Loucy (cell line): ENCODE data around the gene TINCR.

Experiments
- EZH2phosphoT487 ChIP-seq: fragments of 200-600 bp; IDR thresholded peaks from 2 replicates; pipeline ENCODE4 v1.6.1; 2018; ENCODE audit warnings: antibody characterized with exemption, mild to moderate bottlenecking, moderate library complexity, borderline replicate concordance
- TF ChIP-seq, protein P1 (sequence below): fragments of 200-600 bp; sonication (generic); conservative IDR thresholded peaks from 2 replicates; pipeline ENCODE4 v1.5.1; 2014; ENCODE audit warnings: mild to moderate bottlenecking, antibody characterized with exemption, low read length

GRCh38 chr19:5605362-5605761, 37.6 kb upstream of the TINCR start:
- TF ChIP-seq, protein P1, sequence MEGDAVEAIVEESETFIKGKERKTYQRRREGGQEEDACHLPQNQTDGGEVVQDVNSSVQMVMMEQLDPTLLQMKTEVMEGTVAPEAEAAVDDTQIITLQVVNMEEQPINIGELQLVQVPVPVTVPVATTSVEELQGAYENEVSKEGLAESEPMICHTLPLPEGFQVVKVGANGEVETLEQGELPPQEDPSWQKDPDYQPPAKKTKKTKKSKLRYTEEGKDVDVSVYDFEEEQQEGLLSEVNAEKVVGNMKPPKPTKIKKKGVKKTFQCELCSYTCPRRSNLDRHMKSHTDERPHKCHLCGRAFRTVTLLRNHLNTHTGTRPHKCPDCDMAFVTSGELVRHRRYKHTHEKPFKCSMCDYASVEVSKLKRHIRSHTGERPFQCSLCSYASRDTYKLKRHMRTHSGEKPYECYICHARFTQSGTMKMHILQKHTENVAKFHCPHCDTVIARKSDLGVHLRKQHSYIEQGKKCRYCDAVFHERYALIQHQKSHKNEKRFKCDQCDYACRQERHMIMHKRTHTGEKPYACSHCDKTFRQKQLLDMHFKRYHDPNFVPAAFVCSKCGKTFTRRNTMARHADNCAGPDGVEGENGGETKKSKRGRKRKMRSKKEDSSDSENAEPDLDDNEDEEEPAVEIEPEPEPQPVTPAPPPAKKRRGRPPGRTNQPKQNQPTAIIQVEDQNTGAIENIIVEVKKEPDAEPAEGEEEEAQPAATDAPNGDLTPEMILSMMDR, result no peak
- TF ChIP-seq EZH2phosphoT487, result no peak
